Measurements from ENCODE around the gene WDR64. TPM values are rescaled to one million over a fixed set of nuclear protein-coding genes. Genes with fewer than 3 reads are reported as not detected.

The WDR64 gene
- total RNA-seq, 6 donors from 2014 or later: 0.20 TPM; not detected in 5

DNA sequence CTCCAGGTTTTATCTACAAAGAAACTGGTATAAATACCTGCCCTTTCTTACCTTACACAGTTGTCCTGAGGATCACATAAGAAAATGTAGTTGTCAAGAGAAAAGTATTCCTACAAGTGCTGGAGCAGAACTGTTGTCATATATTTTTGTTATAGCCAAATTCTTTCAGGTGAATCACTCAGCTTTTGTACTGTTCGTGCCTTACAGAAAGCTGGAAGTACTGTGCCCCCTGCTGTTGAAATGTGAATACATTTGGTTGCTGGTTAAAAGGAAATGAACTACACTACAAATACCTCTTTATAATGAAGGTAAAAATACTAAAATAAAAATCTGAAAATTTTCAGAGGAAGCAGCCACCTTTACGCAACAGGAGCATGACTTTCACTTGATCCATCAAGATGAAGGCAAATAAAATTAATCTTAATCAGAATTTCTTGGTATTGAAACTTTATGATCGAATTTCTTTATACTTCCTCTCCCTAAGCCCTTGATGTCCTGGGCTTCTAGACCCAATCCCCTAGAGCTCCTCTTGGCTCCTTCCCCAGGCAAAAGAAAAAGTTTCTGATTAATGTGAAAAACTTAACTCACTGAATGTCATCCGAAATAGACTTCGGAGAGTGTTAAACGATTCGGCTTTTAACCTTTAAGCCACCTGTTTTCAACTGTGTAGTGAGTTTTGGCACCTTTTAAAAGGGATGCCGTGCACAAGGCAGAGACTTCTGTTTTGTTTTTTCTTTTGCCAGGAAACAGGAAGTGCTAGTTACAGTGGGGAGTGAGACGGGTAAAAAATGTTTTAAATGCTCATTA lies 24.4 kb upstream of the WDR64 start:
- Histone ChIP-seq H3K9me3 (no peaks in the 10 kb centered on the region), H3K4me1 (no peaks in the 10 kb centered on the region), H3K36me3 (no peaks in the 10 kb centered on the region), H3K27ac (peak overlapping the region in 1 of 4 donors; percentile 46), H3K27me3 (no peaks in the 10 kb centered on the region), H3K4me3 (no peak overlapping the region)
- DNase-seq: no peak
- no peak for TF ChIP-seq POLR2A (IDR thresholded peaks at IDR 0.05)
- TF ChIP-seq, protein P1, sequence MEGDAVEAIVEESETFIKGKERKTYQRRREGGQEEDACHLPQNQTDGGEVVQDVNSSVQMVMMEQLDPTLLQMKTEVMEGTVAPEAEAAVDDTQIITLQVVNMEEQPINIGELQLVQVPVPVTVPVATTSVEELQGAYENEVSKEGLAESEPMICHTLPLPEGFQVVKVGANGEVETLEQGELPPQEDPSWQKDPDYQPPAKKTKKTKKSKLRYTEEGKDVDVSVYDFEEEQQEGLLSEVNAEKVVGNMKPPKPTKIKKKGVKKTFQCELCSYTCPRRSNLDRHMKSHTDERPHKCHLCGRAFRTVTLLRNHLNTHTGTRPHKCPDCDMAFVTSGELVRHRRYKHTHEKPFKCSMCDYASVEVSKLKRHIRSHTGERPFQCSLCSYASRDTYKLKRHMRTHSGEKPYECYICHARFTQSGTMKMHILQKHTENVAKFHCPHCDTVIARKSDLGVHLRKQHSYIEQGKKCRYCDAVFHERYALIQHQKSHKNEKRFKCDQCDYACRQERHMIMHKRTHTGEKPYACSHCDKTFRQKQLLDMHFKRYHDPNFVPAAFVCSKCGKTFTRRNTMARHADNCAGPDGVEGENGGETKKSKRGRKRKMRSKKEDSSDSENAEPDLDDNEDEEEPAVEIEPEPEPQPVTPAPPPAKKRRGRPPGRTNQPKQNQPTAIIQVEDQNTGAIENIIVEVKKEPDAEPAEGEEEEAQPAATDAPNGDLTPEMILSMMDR (IDR thresholded peaks at IDR 0.05): peak in 5 of 6 experiments; percentile 28 to 59 (median 49)
- ATAC-seq (ENCODE audit: low FRiP score in 2 of 2): peak in 1 of 2 donors; percentile 63
- WGBS, 2 donors: 53 to 55% methylated on average over 9 of the region's 9 CpGs

DNA sequence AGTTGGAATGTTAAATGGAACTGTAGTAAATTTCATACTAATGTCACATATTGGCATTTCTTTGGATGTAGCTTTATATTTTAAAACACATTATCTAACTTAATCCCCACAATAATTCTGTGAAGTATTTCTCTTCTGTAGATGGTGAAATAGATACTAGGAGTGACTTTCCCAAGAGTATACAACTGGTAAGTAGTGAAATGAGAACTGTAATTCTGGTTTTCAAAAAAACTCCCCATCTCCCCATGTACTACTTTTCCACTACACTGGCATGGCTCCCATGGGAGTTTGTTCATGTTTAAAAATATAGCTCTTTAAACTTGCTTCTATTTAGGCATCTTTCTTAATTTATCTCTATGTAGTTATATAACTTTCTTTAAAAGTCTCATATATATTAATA lies 22.1 kb upstream of the WDR64 start:
- no peak for TF ChIP-seq EP300 (IDR thresholded peaks at IDR 0.05)
- TF ChIP-seq, protein P1 (IDR thresholded peaks at IDR 0.05): no peak
- no peak for TF ChIP-seq POLR2A (IDR thresholded peaks at IDR 0.05)
- no peak for TF ChIP-seq POLR2AphosphoS5 (IDR thresholded peaks at IDR 0.05)
- no peaks in the 10 kb centered on the region for H3K4me1 ChIP-seq
- DNase-seq (no peak), ATAC-seq (ENCODE audit: low FRiP score in 2 of 2) (no peak)
- no peak overlapping the region for H3K27ac ChIP-seq
- no peaks in the 10 kb centered on the region for H3K27me3 ChIP-seq
- no peak overlapping the region for H3K4me3 ChIP-seq
- no peaks in the 10 kb centered on the region for H3K9me3 ChIP-seq
- H3K36me3 ChIP-seq: peaks cover 0 to 6% (median under 1%) of the 10 kb centered on the region in 4 donors

DNA sequence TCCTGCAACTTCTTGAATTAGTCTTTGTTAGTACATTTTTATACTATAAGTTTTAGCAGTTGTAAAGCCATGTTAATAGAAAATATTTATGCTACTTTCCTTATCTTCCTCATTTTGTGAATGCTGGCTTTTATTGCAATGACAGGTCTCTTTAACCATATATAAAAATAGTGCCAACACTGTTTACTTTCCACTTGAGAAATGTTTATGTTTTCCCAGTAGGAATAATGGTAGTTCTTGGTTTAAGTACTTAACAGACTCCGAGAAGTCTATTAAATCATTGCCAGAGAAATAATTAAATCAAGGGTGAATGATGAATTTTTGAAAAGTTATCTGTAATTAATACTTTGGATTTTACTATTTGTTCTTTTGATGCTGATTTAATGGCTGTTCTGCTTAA lies 21.6 kb upstream of the WDR64 start:
- WGBS, 2 donors: 65 to 79% methylated on average over 1 of the region's 1 CpG
- Histone ChIP-seq H3K4me1 (no peaks in the 10 kb centered on the region), H3K4me3 (no peak overlapping the region), H3K27me3 (no peaks in the 10 kb centered on the region), H3K27ac (no peak overlapping the region), H3K36me3 (peaks cover 0 to 10% (median under 1%) of the 10 kb centered on the region in 4 donors), H3K9me3 (no peaks in the 10 kb centered on the region)
- no peak for ATAC-seq (ENCODE audit: low FRiP score in 2 of 2)
- DNase-seq: no peak
- TF ChIP-seq EP300 (IDR thresholded peaks at IDR 0.05): no peak
- no peak for TF ChIP-seq POLR2A (IDR thresholded peaks at IDR 0.05)
- TF ChIP-seq, protein P1 (IDR thresholded peaks at IDR 0.05): no peak
- TF ChIP-seq POLR2AphosphoS5 (IDR thresholded peaks at IDR 0.05): no peak

DNA sequence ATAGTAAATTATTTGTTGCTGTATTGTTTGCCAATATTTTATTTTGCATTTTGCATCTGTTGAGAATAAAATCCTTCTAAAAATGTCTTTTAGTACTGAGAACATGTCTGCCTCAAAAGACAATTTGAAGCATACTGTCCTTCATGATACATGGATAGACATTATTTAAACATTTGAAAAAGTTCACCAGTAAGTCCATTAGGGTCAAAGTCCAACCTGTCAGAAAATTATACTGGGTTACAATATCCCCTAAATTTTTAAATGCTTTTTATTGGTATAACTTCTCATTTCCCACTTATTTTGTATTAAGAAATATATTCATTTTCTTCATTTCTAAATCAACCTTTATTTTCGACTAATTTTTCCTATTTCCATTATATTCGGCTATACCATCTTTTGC lies 21.2 kb upstream of the WDR64 start:
- no peaks in the 10 kb centered on the region for H3K27me3 ChIP-seq
- no peak overlapping the region for H3K27ac ChIP-seq
- H3K9me3 ChIP-seq: no peaks in the 10 kb centered on the region
- DNase-seq: no peak
- WGBS, 2 donors: 96 to 98% methylated on average over 2 of the region's 2 CpGs
- H3K4me1 ChIP-seq: no peaks in the 10 kb centered on the region
- ATAC-seq (ENCODE audit: low FRiP score in 2 of 2): no peak
- H3K36me3 ChIP-seq: peaks cover 0 to 10% (median under 1%) of the 10 kb centered on the region in 4 donors
- TF ChIP-seq POLR2A (IDR thresholded peaks at IDR 0.05) (no peak), EP300 (IDR thresholded peaks at IDR 0.05) (no peak), POLR2AphosphoS5 (IDR thresholded peaks at IDR 0.05) (no peak)
- TF ChIP-seq, protein P1 (IDR thresholded peaks at IDR 0.05): no peak
- H3K4me3 ChIP-seq: no peak overlapping the region

DNA sequence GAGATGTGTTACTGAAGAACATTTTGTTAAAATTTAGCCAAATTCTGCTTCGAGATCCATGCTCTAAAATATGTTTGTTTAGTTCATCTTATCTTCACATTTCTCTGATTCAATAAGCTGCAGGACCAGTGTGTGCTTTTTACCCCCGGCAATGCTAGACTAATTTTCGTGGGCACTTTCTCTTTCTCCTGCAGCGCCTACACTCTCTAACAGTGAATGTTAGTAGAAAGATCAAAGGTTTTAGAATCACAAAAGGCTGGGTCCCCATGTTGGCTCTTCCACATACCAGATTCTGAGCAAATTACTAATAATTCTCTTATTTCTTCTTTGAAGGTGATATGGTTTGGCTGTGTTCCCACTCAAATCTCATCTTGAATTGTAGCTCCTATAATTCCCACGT lies 20.4 kb upstream of the WDR64 start:
- no peak for ATAC-seq (ENCODE audit: low FRiP score in 2 of 2)
- H3K4me1 ChIP-seq: no peaks in the 10 kb centered on the region
- no peaks in the 10 kb centered on the region for H3K27me3 ChIP-seq
- 89 to 93% methylated on average over 5 of the region's 5 CpGs for WGBS, 2 donors
- TF ChIP-seq POLR2AphosphoS5 (IDR thresholded peaks at IDR 0.05): no peak
- TF ChIP-seq, protein P1 (IDR thresholded peaks at IDR 0.05): no peak
- TF ChIP-seq POLR2A (IDR thresholded peaks at IDR 0.05): no peak
- no peak for TF ChIP-seq EP300 (IDR thresholded peaks at IDR 0.05)
- no peak overlapping the region for H3K27ac ChIP-seq
- peaks cover 0 to 10% (median under 1%) of the 10 kb centered on the region in 4 donors for H3K36me3 ChIP-seq
- H3K9me3 ChIP-seq: no peaks in the 10 kb centered on the region
- DNase-seq: no peak
- no peak overlapping the region for H3K4me3 ChIP-seq

Measured in upper lobe of left lung (tissue), 6 donors.